ENCODE measurements around the gene STX19. TPM values are rescaled to one million over a fixed set of nuclear protein-coding genes. Genes with fewer than 3 reads are reported as not detected.

The STX19 gene
- total and polyA plus RNA-seq, 2 experiments from 2014 or later = 0.29 TPM; not detected in 1

- TF ChIP-seq ZNF462 (CRISPR knock-in tag; IDR thresholded peaks at IDR 0.05) = no peak
Observed at GRCh38 chr3:94070341-94070911, 42.0 kb upstream of the STX19 start (continued).

- H2AFZ ChIP-seq = no peak overlapping the region
- no peaks in the 10 kb centered on the region for H3K4me1 ChIP-seq (ENCODE audit: insufficient read depth)
- H3K36me3 ChIP-seq (ENCODE audit: insufficient read depth) = no peaks in the 10 kb centered on the region
- no peaks in the 10 kb centered on the region for H4K20me1 ChIP-seq (replicated peaks; ENCODE audit: insufficient read depth)
- no peaks in the 10 kb centered on the region for H3K27me3 Mint-ChIP-seq (ENCODE audit: insufficient read depth, low read depth, poor library complexity)
- H3F3A ChIP-seq (replicated peaks; ENCODE audit: low read depth) = no peaks in the 10 kb centered on the region
- ATAC-seq = no peak
- no peak overlapping the region for H3K4me3 ChIP-seq
- H3K27ac ChIP-seq (ENCODE audit: low read depth) = no peak overlapping the region
- H3K27ac Mint-ChIP-seq = no peak overlapping the region
- H3K79me2 ChIP-seq (replicated peaks; ENCODE audit: insufficient read depth) = peaks cover 8% of the 10 kb centered on the region; the same call in 1 of the 2 replicates
- no peaks in the 10 kb centered on the region for H3K4me1 Mint-ChIP-seq
- no peak overlapping the region for H3K4me2 ChIP-seq
- TF ChIP-seq, protein P1, sequence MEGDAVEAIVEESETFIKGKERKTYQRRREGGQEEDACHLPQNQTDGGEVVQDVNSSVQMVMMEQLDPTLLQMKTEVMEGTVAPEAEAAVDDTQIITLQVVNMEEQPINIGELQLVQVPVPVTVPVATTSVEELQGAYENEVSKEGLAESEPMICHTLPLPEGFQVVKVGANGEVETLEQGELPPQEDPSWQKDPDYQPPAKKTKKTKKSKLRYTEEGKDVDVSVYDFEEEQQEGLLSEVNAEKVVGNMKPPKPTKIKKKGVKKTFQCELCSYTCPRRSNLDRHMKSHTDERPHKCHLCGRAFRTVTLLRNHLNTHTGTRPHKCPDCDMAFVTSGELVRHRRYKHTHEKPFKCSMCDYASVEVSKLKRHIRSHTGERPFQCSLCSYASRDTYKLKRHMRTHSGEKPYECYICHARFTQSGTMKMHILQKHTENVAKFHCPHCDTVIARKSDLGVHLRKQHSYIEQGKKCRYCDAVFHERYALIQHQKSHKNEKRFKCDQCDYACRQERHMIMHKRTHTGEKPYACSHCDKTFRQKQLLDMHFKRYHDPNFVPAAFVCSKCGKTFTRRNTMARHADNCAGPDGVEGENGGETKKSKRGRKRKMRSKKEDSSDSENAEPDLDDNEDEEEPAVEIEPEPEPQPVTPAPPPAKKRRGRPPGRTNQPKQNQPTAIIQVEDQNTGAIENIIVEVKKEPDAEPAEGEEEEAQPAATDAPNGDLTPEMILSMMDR (conservative IDR thresholded peaks at IDR 0.05; ENCODE audit: low read depth in 2 of 2) = peak in 1 of 2 experiments; percentile 81; a peak in 3 of 4 replicates
- TF ChIP-seq POLR2AphosphoS5 (IDR thresholded peaks at IDR 0.05; ENCODE audit: low read depth) = no peak
- TF ChIP-seq, protein P2, sequence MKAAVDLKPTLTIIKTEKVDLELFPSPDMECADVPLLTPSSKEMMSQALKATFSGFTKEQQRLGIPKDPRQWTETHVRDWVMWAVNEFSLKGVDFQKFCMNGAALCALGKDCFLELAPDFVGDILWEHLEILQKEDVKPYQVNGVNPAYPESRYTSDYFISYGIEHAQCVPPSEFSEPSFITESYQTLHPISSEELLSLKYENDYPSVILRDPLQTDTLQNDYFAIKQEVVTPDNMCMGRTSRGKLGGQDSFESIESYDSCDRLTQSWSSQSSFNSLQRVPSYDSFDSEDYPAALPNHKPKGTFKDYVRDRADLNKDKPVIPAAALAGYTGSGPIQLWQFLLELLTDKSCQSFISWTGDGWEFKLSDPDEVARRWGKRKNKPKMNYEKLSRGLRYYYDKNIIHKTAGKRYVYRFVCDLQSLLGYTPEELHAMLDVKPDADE (IDR thresholded peaks at IDR 0.05) = no peak
- H3K9me3 Mint-ChIP-seq = no peaks in the 10 kb centered on the region
- H3K36me3 Mint-ChIP-seq (ENCODE audit: low read depth) = peaks cover 22% of the 10 kb centered on the region
- H3K4me3 Mint-ChIP-seq = no peak overlapping the region
- H3K9me2 ChIP-seq (ENCODE audit: insufficient read depth) = no peaks in the 10 kb centered on the region
- DNase-seq (ENCODE audit: low spot score) = peak; percentile 42
- H3K27me3 ChIP-seq (ENCODE audit: insufficient read depth) = no peaks in the 10 kb centered on the region
Observed at GRCh38 chr3:94069194-94069813, 40.9 kb upstream of the STX19 start.
